Measurements from ENCODE around the gene CD3E.
"Not testable (repeated sequence)": the region's sequence is repeated elsewhere in the genome, so short reads cannot be mapped to it uniquely, and the experiment has no call there.

Gene CD3E

GRCh38 chr11:118291477-118292135 is 12.9 kb upstream of the CD3E start:
- DNase-seq (ENCODE audit: low read depth): no peak

- no peak for DNase-seq (ENCODE audit: low read depth)
These were observed 10.5 kb upstream of the CD3E start for GRCh38 chr11:118294053-118294452.

GRCh38 chr11:118295199-118295598 is 9.3 kb upstream of the CD3E start:
- DNase-seq (ENCODE audit: low read depth): no peak

GRCh38 chr11:118295815-118296454 is 8.6 kb upstream of the CD3E start:
- DNase-seq (ENCODE audit: low read depth): no peak

GRCh38 chr11:118301600-118302195 is 2.8 kb upstream of the CD3E start:
- no peak for DNase-seq (ENCODE audit: low read depth)

- no peak for DNase-seq (ENCODE audit: low read depth)
These were observed 333 bp upstream of the CD3E start for GRCh38 chr11:118304227-118304567.

GRCh38 chr11:118305726-118306125 is 1.2 kb downstream of the CD3E start:
- no peak for DNase-seq (ENCODE audit: low read depth)

- DNase-seq (ENCODE audit: low read depth): no peak
These were observed 2.0 kb downstream of the CD3E start for GRCh38 chr11:118306556-118306955.

- not testable (repeated sequence) for DNase-seq (ENCODE audit: low read depth)
These were observed 4.5 kb downstream of the CD3E start for GRCh38 chr11:118308995-118309528.

- DNase-seq (ENCODE audit: low read depth): no peak
These were observed 5.7 kb downstream of the CD3E start for GRCh38 chr11:118310271-118310670.

- DNase-seq (ENCODE audit: low read depth): no peak
These were observed 6.4 kb downstream of the CD3E start for GRCh38 chr11:118310781-118311485.

GRCh38 chr11:118311518-118311917 is 7.0 kb downstream of the CD3E start:
- DNase-seq (ENCODE audit: low read depth): no peak

GRCh38 chr11:118312328-118312727 is 7.8 kb downstream of the CD3E start:
- no peak for DNase-seq (ENCODE audit: low read depth)

GRCh38 chr11:118313242-118313641 is 8.7 kb downstream of the CD3E start:
- DNase-seq (ENCODE audit: low read depth): no peak

GRCh38 chr11:118314988-118315411 is 10.5 kb downstream of the CD3E start:
- no peak for DNase-seq (ENCODE audit: low read depth)

GRCh38 chr11:118318124-118318523 is 13.6 kb downstream of the CD3E start:
- DNase-seq (ENCODE audit: low read depth): no peak

- DNase-seq (ENCODE audit: low read depth): no peak
These were observed 14.2 kb downstream of the CD3E start for GRCh38 chr11:118318581-118319336.

GRCh38 chr11:118319337-118319707 is 14.8 kb downstream of the CD3E start:
- DNase-seq (ENCODE audit: low read depth): no peak

GRCh38 chr11:118320515-118320914 is 16.0 kb downstream of the CD3E start:
- DNase-seq (ENCODE audit: low read depth): no peak

- DNase-seq (ENCODE audit: low read depth): no peak
These were observed 17.0 kb downstream of the CD3E start for GRCh38 chr11:118321386-118322082.

GRCh38 chr11:118322721-118323120 is 18.2 kb downstream of the CD3E start:
- DNase-seq (ENCODE audit: low read depth): no peak
